LNCaP clone FGC (cell line): ENCODE measurements around the gene MCTP1.

Experiments
- DNase-seq: peaks from one replicate; pipeline ENCODE4 v3.0.0-alpha.2; 2011; ENCODE audit warnings: low read depth
- H3K4me3 ChIP-seq: 2 replicates; pipeline ENCODE4 v1.5.1; 2011; ENCODE audit warnings: mild to moderate bottlenecking, low read depth, low read length, control low read depth
- TF ChIP-seq, protein P1 (sequence below): IDR thresholded peaks from 2 replicates; pipeline ENCODE4 v1.5.1; 2012; ENCODE audit warnings: mild to moderate bottlenecking; ENCODE audit not compliant: control insufficient read depth, insufficient read depth; ENCODE audit errors: extremely low read depth

Gene MCTP1

DNA sequence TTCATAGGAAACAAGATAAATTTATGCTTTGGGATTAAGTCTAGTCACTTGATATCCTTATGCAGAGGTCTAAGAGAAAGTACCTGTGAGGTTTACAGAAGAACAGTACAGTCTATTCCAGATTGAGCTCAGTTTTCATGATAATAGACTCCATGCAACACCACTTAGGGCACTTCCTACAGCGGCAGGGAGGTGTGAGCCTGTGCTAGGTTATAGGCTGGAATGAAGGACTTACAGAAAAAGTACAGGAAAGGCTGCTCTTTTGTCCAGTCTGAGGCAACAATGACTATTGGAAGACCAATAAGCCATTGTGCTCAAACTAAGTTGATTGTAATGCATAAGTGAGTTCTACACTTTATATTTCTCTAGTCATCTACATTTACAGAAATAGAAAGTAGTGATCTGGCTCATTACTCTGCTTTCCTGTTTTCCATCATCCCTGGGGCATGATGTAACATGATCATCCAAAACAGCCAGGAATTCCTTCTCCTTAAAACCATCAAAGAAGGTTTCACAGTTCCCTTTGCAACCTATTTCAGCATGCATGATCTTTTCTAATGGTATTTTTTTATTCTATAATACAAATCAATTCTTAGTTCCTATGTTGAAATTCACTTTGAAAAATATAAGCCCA is 343.7 kb downstream of the MCTP1 start:
- no peak for DNase-seq
- no peak overlapping the region for H3K4me3 ChIP-seq
- TF ChIP-seq, protein P1, sequence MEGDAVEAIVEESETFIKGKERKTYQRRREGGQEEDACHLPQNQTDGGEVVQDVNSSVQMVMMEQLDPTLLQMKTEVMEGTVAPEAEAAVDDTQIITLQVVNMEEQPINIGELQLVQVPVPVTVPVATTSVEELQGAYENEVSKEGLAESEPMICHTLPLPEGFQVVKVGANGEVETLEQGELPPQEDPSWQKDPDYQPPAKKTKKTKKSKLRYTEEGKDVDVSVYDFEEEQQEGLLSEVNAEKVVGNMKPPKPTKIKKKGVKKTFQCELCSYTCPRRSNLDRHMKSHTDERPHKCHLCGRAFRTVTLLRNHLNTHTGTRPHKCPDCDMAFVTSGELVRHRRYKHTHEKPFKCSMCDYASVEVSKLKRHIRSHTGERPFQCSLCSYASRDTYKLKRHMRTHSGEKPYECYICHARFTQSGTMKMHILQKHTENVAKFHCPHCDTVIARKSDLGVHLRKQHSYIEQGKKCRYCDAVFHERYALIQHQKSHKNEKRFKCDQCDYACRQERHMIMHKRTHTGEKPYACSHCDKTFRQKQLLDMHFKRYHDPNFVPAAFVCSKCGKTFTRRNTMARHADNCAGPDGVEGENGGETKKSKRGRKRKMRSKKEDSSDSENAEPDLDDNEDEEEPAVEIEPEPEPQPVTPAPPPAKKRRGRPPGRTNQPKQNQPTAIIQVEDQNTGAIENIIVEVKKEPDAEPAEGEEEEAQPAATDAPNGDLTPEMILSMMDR = no peak

DNA sequence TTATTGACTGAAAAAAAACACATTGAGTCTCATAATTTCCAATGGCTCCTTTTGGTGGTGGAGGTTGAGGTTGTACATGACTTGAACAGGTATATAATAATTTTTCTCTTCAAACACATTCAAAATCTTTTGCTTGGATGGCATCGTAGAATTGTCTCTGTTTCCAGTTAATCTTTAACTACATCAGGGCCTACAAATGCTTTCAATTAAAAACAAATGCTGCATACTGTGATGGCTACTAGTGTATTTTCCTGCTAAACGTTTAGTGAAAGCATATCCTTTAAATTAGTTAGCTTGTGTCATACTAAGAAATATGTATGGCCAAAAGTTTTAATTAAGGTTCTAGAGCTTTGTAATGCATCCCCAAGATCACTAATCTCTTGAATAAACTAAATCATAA is 352.6 kb downstream of the MCTP1 start:
- DNase-seq = no peak
- H3K4me3 ChIP-seq = no peak overlapping the region
- TF ChIP-seq, protein P1 = no peak

DNA sequence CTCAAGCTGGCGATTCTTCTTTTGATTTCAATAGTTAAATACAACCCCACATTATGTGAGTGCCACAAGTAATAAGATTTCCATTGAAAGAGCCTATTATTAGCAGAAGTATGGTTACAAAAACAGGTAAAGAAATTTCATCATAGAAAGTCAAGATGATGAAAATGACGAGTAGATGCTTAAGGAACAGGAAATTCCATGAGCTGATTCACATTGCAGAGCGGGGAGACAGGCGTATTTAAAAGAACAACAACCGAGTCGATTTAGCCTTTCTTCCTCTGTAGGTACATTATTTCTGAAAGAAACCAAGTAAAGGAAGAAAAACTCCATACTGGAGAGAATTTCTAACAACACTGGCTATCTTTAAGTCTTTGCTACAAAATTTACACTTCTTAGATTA is 356.0 kb downstream of the MCTP1 start:
- TF ChIP-seq, protein P1 = no peak
- no peak for DNase-seq

DNA sequence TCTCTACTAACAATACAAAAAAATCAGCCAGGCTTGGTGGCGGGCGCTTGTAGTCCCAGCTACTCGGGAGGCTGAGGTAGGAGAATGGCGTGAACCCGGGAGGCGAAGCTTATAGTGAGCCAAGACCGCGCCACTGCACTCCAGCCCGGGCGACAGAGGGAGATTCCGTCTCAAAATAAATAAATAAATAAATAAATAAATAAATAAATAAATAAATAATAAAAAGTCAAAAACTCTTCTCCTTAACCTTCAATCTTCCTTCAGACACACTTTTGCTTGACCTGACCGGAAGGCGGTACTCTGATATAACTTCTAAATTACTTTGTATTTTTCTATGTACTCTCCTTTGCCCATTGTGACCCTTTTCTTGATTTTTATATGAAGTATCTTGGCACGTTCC is 364.3 kb downstream of the MCTP1 start:
- H3K4me3 ChIP-seq = no peak overlapping the region
- no peak for DNase-seq
- TF ChIP-seq, protein P1 = no peak

More for the DNA sequence above, 356.0 kb downstream of the MCTP1 start:
- H3K4me3 ChIP-seq = no peak overlapping the region

DNA sequence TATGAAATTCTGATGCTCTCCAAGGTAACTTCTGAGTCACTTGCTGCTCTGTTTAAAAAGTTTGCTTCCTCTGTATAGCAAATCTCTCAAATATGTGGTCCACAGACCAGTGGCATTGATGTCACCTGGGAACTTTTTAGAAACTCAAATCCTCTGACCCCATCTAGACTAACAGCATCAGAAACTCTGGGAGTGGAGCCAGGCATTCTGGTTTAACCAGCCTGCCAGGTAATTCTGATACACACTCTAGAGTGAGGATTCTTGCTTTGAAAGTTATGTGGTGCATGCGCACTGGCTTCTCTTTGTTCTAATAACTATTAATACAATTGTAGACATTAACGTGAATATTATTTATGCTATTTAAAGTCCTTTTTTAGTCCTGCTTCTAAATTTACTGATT is 368.3 kb downstream of the MCTP1 start:
- H3K4me3 ChIP-seq = no peak overlapping the region
- TF ChIP-seq, protein P1 = no peak
- DNase-seq = peak; percentile 81

DNA sequence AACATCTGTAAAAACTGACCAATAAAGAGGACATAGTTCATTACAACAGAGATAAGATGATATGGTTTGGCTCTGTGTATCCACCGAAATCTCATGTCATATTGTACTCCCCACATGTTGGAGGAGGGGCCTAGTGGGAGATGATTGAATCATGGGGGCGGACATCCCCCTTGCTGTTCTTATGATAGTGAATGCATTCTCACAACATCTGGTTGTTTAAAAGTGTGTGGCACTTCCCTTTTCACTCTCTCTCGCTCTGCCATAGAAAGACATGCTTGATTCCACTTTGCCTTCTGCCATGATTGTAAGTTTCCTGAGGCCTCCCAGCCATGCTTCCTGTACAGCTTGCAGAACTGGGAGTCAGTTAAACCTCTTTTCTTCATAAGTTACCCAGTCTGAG is 373.6 kb downstream of the MCTP1 start:
- no peak overlapping the region for H3K4me3 ChIP-seq
- DNase-seq = no peak
- TF ChIP-seq, protein P1 = no peak

DNA sequence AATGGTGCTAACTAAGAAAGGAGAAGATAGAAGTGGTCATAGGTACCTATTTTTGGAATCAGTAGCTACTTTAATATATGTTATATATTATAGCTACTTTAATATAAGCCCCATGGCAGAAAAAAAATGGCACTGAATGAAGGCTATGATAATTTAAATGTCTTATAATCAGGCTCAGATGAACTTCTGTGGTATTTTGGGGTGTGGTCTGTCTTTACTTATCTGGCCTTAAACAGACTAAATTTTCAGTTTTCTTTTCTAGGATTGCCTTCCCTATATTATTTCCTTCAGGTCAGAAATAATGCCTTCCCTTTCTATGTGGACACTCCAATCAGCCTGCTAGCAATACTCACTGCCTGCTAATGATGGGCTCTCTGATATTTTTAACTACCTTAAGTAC is 374.2 kb downstream of the MCTP1 start:
- DNase-seq = no peak
- H3K4me3 ChIP-seq = no peak overlapping the region
- TF ChIP-seq, protein P1 = no peak
